Measurements from ENCODE around the gene MYL10.
"Not testable (repeated sequence)": the region's sequence is repeated elsewhere in the genome, so short reads cannot be mapped to it uniquely, and the experiment has no call there.

Gene MYL10

GRCh38 chr7:101604934-101605332 is 24.2 kb downstream of the MYL10 start:
- intact Hi-C loops (cut with micrococcal nuclease): loop anchor here (5.0 kb wide), 1 partner anchor 667 kb away; no protein-coding TSS in a partner anchor
- not testable (repeated sequence) for H3K4me3 Mint-ChIP-seq; H3K9me3 Mint-ChIP-seq; H3K4me1 Mint-ChIP-seq (ENCODE audit: low read depth); H3K36me3 Mint-ChIP-seq (ENCODE audit: low read depth); H3K27ac Mint-ChIP-seq
- H3K27me3 Mint-ChIP-seq: peaks cover 18% of the 10 kb centered on the region

GRCh38 chr7:101604331-101604933 is 24.7 kb downstream of the MYL10 start:
- H3K4me3 Mint-ChIP-seq: no peak overlapping the region
- no peaks in the 10 kb centered on the region for H3K9me3 Mint-ChIP-seq
- peaks cover 16% of the 10 kb centered on the region for H3K27me3 Mint-ChIP-seq
- no peaks in the 10 kb centered on the region for H3K36me3 Mint-ChIP-seq (ENCODE audit: low read depth)
- no peaks in the 10 kb centered on the region for H3K4me1 Mint-ChIP-seq (ENCODE audit: low read depth)
- H3K27ac Mint-ChIP-seq: no peak overlapping the region
- intact Hi-C loops (cut with micrococcal nuclease): loop anchor here (5.0 kb wide), 1 partner anchor 668 kb away; no protein-coding TSS in a partner anchor

DNA sequence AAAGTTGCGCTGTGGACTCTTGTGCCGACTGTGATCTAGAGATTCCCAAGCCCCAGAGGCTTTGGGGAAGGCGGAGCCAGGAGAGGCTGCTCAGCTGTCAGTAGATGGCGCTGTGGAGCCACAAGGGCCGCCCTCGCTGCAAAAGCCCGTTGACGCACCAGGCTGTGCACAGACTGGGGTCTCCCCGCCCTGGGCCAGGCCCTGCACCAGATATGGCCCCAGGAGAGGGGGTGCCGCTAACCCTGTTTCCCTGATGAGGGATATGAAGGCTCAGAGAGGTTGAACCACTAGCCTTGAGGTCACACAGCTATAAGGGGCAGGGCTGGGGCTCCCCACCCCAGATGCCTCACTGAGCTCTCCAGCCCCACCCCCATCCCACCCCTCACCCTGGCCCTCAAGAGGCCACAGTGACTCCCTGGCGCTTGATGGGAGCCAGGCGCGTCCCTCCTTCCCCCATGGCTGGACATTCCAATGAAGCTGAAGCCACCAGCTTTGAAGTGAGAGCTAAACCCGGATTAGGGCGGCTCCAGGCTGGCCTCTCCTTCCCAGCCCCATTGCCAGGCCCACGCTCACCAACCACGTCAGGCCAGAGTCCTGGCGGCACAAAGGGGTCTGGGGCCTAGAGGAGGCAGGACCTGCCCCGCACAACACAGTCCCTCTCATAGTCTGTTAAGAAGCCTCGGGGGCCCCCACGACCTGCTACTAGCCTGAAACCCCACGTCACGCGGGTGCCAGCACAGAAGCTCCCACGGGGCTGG is 26.4 kb downstream of the MYL10 start:
- Mint-ChIP-seq H3K27ac (no peak overlapping the region), H3K9me3 (no peaks in the 10 kb centered on the region), H3K27me3 (peaks cover 11% of the 10 kb centered on the region), H3K36me3 (ENCODE audit: low read depth) (no peaks in the 10 kb centered on the region), H3K4me3 (no peak overlapping the region), H3K4me1 (ENCODE audit: low read depth) (no peaks in the 10 kb centered on the region)
- intact Hi-C loops (cut with micrococcal nuclease): loop anchor here (1.0 to 5.0 kb wide), 3 partner anchors 213 to 670 kb away; no protein-coding TSS in a partner anchor

- Mint-ChIP-seq H3K36me3 (ENCODE audit: low read depth) (no peaks in the 10 kb centered on the region), H3K9me3 (no peaks in the 10 kb centered on the region), H3K4me1 (ENCODE audit: low read depth) (no peaks in the 10 kb centered on the region), H3K27ac (no peak overlapping the region), H3K4me3 (no peak overlapping the region), H3K27me3 (peaks cover 11% of the 10 kb centered on the region)
- intact Hi-C loops (cut with micrococcal nuclease): loop anchor here (1.0 to 5.0 kb wide), 3 partner anchors 213 to 670 kb away; no protein-coding TSS in a partner anchor
Measured at GRCh38 chr7:101602082-101602481, 27.0 kb downstream of the MYL10 start.

- intact Hi-C loops (cut with micrococcal nuclease): loop anchor here (5.0 kb wide), 1 partner anchor 673 kb away; no protein-coding TSS in a partner anchor
- Mint-ChIP-seq H3K27me3 (peaks cover 11% of the 10 kb centered on the region), H3K27ac (no peak overlapping the region), H3K4me1 (ENCODE audit: low read depth) (no peaks in the 10 kb centered on the region), H3K36me3 (ENCODE audit: low read depth) (no peaks in the 10 kb centered on the region), H3K9me3 (peaks cover 6% of the 10 kb centered on the region), H3K4me3 (no peak overlapping the region)
Measured at GRCh38 chr7:101599787-101600186, 29.3 kb downstream of the MYL10 start.

- H3K4me3 Mint-ChIP-seq: no peak overlapping the region
- H3K27ac Mint-ChIP-seq: no peak overlapping the region
- H3K36me3 Mint-ChIP-seq (ENCODE audit: low read depth): no peaks in the 10 kb centered on the region
- H3K27me3 Mint-ChIP-seq: peaks cover 11% of the 10 kb centered on the region
- H3K9me3 Mint-ChIP-seq: peaks cover 6% of the 10 kb centered on the region
- intact Hi-C loops (cut with micrococcal nuclease): no loop called here
- H3K4me1 Mint-ChIP-seq (ENCODE audit: low read depth): no peaks in the 10 kb centered on the region
Measured at GRCh38 chr7:101598986-101599771, 29.9 kb downstream of the MYL10 start.

- H3K36me3 Mint-ChIP-seq (ENCODE audit: low read depth): no peaks in the 10 kb centered on the region
- H3K4me3 Mint-ChIP-seq: no peak overlapping the region
- H3K4me1 Mint-ChIP-seq (ENCODE audit: low read depth): no peaks in the 10 kb centered on the region
- peaks cover 11% of the 10 kb centered on the region for H3K27me3 Mint-ChIP-seq
- peaks cover 6% of the 10 kb centered on the region for H3K9me3 Mint-ChIP-seq
- intact Hi-C loops (cut with micrococcal nuclease): no loop called here
- no peak overlapping the region for H3K27ac Mint-ChIP-seq
Measured at GRCh38 chr7:101598422-101598985, 30.6 kb downstream of the MYL10 start.

- H3K4me3 Mint-ChIP-seq: no peak overlapping the region
- H3K36me3 Mint-ChIP-seq (ENCODE audit: low read depth): no peaks in the 10 kb centered on the region
- H3K27ac Mint-ChIP-seq: no peak overlapping the region
- no peaks in the 10 kb centered on the region for H3K4me1 Mint-ChIP-seq (ENCODE audit: low read depth)
- peaks cover 6% of the 10 kb centered on the region for H3K9me3 Mint-ChIP-seq
- peaks cover 10% of the 10 kb centered on the region for H3K27me3 Mint-ChIP-seq
- intact Hi-C loops (cut with micrococcal nuclease): no loop called here
Measured at GRCh38 chr7:101597941-101598340, 31.2 kb downstream of the MYL10 start.

GRCh38 chr7:101596898-101597297 is 32.2 kb downstream of the MYL10 start:
- H3K4me1 Mint-ChIP-seq (ENCODE audit: low read depth): no peaks in the 10 kb centered on the region
- peaks cover 5% of the 10 kb centered on the region for H3K27me3 Mint-ChIP-seq
- intact Hi-C loops (cut with micrococcal nuclease): no loop called here
- H3K4me3 Mint-ChIP-seq: no peak overlapping the region
- peaks cover 6% of the 10 kb centered on the region for H3K9me3 Mint-ChIP-seq
- H3K36me3 Mint-ChIP-seq (ENCODE audit: low read depth): no peaks in the 10 kb centered on the region
- H3K27ac Mint-ChIP-seq: no peak overlapping the region

DNA sequence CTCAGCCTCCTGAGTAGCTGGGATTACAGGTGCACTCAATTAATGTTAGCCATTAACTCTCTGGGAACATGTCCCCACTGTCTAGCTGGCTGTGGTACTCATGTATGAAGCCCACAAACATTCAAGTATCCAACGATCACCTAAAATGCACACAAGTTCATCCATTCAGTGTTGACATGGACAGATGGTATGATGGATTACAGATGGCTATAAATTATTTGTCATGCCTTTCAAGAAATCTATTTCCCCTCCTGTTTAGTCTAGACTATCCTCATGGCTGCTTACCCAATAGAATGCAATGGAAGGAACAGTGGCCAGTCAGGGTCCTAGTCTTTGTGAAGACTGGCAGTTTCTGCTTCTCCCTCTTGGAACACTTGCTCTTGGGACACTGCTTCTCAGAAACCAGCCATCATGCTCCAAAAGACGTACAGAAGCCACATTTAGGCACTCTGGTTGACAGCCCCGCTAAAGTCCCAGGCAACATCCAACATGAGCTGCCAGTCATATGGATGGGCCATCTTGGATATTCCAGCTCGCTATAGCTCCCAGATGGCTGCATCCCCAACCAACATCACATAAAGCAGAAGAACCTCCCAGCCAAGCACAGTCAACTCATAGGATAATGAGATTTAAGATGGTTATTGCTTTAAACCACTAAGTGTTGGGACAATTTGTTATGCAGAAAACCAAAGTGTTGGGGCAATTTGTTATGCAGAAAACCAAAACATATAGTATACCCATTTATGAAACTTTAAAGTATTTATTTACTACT is 33.1 kb downstream of the MYL10 start:
- H3K27ac Mint-ChIP-seq: no peak overlapping the region
- H3K9me3 Mint-ChIP-seq: peaks cover 6% of the 10 kb centered on the region
- H3K4me1 Mint-ChIP-seq (ENCODE audit: low read depth): no peaks in the 10 kb centered on the region
- H3K4me3 Mint-ChIP-seq: no peak overlapping the region
- intact Hi-C loops (cut with micrococcal nuclease): no loop called here
- no peaks in the 10 kb centered on the region for H3K36me3 Mint-ChIP-seq (ENCODE audit: low read depth)
- H3K27me3 Mint-ChIP-seq: no peaks in the 10 kb centered on the region

DNA sequence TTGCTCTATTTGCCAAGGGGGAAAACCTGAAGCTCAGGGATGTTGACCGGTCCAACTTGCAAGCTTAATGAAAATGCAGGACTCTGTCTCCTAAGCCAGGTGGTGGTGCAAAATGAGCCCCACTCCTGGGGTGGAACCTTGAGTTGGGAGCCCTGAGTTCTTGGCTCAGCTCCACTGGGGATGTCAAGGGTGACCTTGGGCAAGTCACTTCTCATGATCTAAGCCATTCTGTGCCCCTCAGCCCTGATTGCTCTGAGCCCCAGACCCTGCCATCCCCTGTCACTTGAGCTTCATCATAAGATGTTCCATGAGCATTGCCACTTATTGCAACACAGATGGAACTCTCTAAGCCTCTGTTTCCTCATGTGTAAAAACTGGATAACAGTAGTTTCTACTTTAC is 33.9 kb downstream of the MYL10 start:
- no peaks in the 10 kb centered on the region for H3K4me1 Mint-ChIP-seq (ENCODE audit: low read depth)
- H3K27ac Mint-ChIP-seq: no peak overlapping the region
- H3K27me3 Mint-ChIP-seq: no peaks in the 10 kb centered on the region
- intact Hi-C loops (cut with micrococcal nuclease): no loop called here
- no peak overlapping the region for H3K4me3 Mint-ChIP-seq
- H3K36me3 Mint-ChIP-seq (ENCODE audit: low read depth): no peaks in the 10 kb centered on the region
- H3K9me3 Mint-ChIP-seq: peaks cover 6% of the 10 kb centered on the region

GRCh38 chr7:101594790-101595189 is 34.3 kb downstream of the MYL10 start:
- Mint-ChIP-seq H3K27ac (no peak overlapping the region), H3K4me1 (ENCODE audit: low read depth) (no peaks in the 10 kb centered on the region), H3K27me3 (no peaks in the 10 kb centered on the region), H3K4me3 (no peak overlapping the region), H3K36me3 (ENCODE audit: low read depth) (no peaks in the 10 kb centered on the region), H3K9me3 (peaks cover 6% of the 10 kb centered on the region)
- intact Hi-C loops (cut with micrococcal nuclease): no loop called here

DNA sequence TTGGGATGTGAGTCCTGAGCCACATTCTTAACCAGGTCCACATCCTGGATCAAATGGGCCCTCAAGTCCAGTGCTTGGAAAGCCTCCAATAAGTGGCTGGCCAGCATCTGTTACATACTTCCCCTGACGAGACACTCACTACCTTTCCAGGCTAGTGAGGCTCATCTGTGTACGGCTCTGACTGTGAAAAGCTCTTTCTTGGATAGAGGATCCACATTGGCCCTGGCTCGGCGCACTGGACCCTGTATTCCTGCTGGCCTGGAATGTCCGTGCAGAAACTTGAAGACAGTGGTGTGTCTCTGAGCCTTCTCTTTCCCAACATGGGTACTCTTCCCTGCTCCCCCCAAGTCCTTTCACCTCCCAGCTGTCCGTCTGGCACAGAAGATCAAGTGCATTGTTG is 35.5 kb downstream of the MYL10 start:
- no peak overlapping the region for H3K4me3 Mint-ChIP-seq
- no peak overlapping the region for H3K27ac Mint-ChIP-seq
- H3K27me3 Mint-ChIP-seq: no peaks in the 10 kb centered on the region
- H3K4me1 Mint-ChIP-seq (ENCODE audit: low read depth): no peaks in the 10 kb centered on the region
- no peaks in the 10 kb centered on the region for H3K36me3 Mint-ChIP-seq (ENCODE audit: low read depth)
- intact Hi-C loops (cut with micrococcal nuclease): no loop called here
- H3K9me3 Mint-ChIP-seq: peaks cover 6% of the 10 kb centered on the region

Measured in dendritic cell treated with granulocyte-macrophage colony-stimulating factor and Interleukin-4, amounts not matched to agents 40 ng/mL and 50 ng/mL, for 4 days (primary cell).